Right lobe of liver (tissue), 6 donors: ENCODE measurements around the gene HOMER2. TPM values are rescaled to one million over a fixed set of nuclear protein-coding genes. Genes with fewer than 3 reads are reported as not detected.

Experiments used
- ATAC-seq, 4 donors: fragments of 200-7000 bp; cut with Tn5 transposase; one replicate each; pipeline ENCODE4 v1.9.1; 2020; ENCODE audit warnings: mild to moderate bottlenecking in 4 of 4, moderate library complexity in 4 of 4
- DNase-seq, 3 donors: peaks; one replicate each; pipeline ENCODE4 v3.0.0-alpha.2; 2020
- H3K27ac ChIP-seq, 3 donors: fragments of 200-600 bp; one replicate each; pipeline ENCODE4 v1.8.0; 2022
- H3K27me3 ChIP-seq, 2 donors: fragments of 200-600 bp; one replicate each; pipeline ENCODE4 v1.8.0; 2022
- H3K36me3 ChIP-seq, 4 donors: fragments of 200-600 bp; sonication (generic) in 1 of 4; one replicate each; pipeline versions ENCODE4 v1.5.1 to v1.8.0; 2017 to 2022; ENCODE audit warnings: control low read depth in 1 of 4
- H3K4me1 ChIP-seq, 4 donors: fragments of 200-600 bp; sonication (generic) in 1 of 4; one replicate each; pipeline versions ENCODE4 v1.5.1 to v1.8.0; 2017 to 2022; ENCODE audit warnings: control low read depth in 1 of 4
- H3K4me3 ChIP-seq, 3 donors: fragments of 200-600 bp; one replicate each; pipeline ENCODE4 v1.8.0; 2022
- H3K9me3 ChIP-seq, 4 donors: fragments of 200-600 bp; sonication (generic) in 1 of 4; one replicate each; pipeline versions ENCODE4 v1.5.1 to v1.8.0; 2017 to 2022; ENCODE audit warnings: control low read depth in 1 of 4
- CTCF ChIP-seq, 4 donors: fragments of 200-600 bp in 3 of 4; fragments of 450-650 bp in 1 of 4; IDR thresholded peaks; one replicate each; pipeline versions ENCODE4 v1.5.1 to v1.8.0; 2016 to 2022; ENCODE audit warnings: antibody characterized with exemption in 4 of 4, mild to moderate bottlenecking in 2 of 4
- POLR2A ChIP-seq: fragments of 450-650 bp; IDR thresholded peaks from one replicate; pipeline ENCODE4 v1.6.1; 2017; ENCODE audit warnings: antibody characterized with exemption, mild to moderate bottlenecking
- WGBS: methylation state at CpG from one replicate; pipeline ENCODE4 v1.1.6; 2018; ENCODE audit warnings: low coverage, low lambda C conversion rate; ENCODE audit not compliant: insufficient coverage; ENCODE audit errors: missing lambda C conversion rate; 5-methylcytosine and 5-hydroxymethylcytosine counted together
- intact Hi-C, 2 donors: fragments of 100-400 bp; cut with DNase I; formaldehyde crosslinking; loops; one replicate each; pipeline versions ENCODE4 v1.11.2 to v1.14.1; 2022
- total RNA-seq, 6 experiments: library from RNA; depleted of rRNA in 2 of 6; stranded (reverse); fragments of >200 nt in 2 of 6; fragmentation: NEBNext Ultra II Directional in 3 of 6; extraction: Animal tissue kit (Norgen Biotek cat#: 25700) in 3 of 6; gene quantifications; one replicate each; pipeline versions ENCODE4 v1.1.0 to v1.2.4, GENCODE V29; 2016 to 2023
- donor health status: DM: no; HTN: yes; CAD: no.
- donor health status: DM: no; HTN: no; CAD: no.
- donor health status: DM: no; HTN: no; CAD: no.
- donor health status: DM: no; HTN: yes; CAD: no.
- donor health status: DM: no; HTN: yes; CAD: no.

HOMER2 gene
- total RNA-seq, 6 experiments from 2014 or later, result 16.8 to 66.2 (median 60.7) TPM

GRCh38 chr15:82852941-82853561 is 99.5 kb downstream of the HOMER2 start:
- no peak for TF ChIP-seq CTCF (IDR thresholded peaks at IDR 0.05)
- no peak for TF ChIP-seq POLR2A
- H3K36me3 ChIP-seq, result peaks cover 0 to 21% (median 3%) of the 10 kb centered on the region in 4 donors
- peak in 1 of 3 donors; percentile 62 for DNase-seq
- peaks cover 0 to 17% (median 10%) of the 10 kb centered on the region in 4 donors for H3K4me1 ChIP-seq
- ATAC-seq, result no peak
- H3K9me3 ChIP-seq, result no peaks in the 10 kb centered on the region
- no peak overlapping the region for H3K27ac ChIP-seq
- WGBS, result 18% methylated on average over 7 of the region's 16 CpGs
- H3K4me3 ChIP-seq, result no peak overlapping the region
- intact Hi-C loops, result loop anchor here in 1 of 2 donors (10.0 kb wide), 1 partner anchor 152 kb away; no protein-coding TSS in a partner anchor
- no peaks in the 10 kb centered on the region for H3K27me3 ChIP-seq

- intact Hi-C loops, result loop anchor here in 1 of 2 donors (10.0 kb wide), 1 partner anchor 153 kb away; no protein-coding TSS in a partner anchor
- no peaks in the 10 kb centered on the region for H3K9me3 ChIP-seq
- H3K36me3 ChIP-seq, result peaks cover 0 to 21% (median 3%) of the 10 kb centered on the region in 4 donors
- H3K27me3 ChIP-seq, result no peaks in the 10 kb centered on the region
- DNase-seq, result no peak
- 81% methylated on average over 6 of the region's 9 CpGs for WGBS
- no peak overlapping the region for H3K4me3 ChIP-seq
- ATAC-seq, result no peak
- H3K4me1 ChIP-seq, result peaks cover 0 to 17% (median 10%) of the 10 kb centered on the region in 4 donors
- H3K27ac ChIP-seq, result no peak overlapping the region
- no peak for TF ChIP-seq POLR2A
Observed at GRCh38 chr15:82851981-82852511, 100.5 kb downstream of the HOMER2 start.

- TF ChIP-seq CTCF (IDR thresholded peaks at IDR 0.05) (no peak), POLR2A (no peak)
- Histone ChIP-seq H3K9me3 (no peaks in the 10 kb centered on the region), H3K27me3 (no peaks in the 10 kb centered on the region), H3K4me3 (no peak overlapping the region), H3K27ac (no peak overlapping the region), H3K36me3 (peaks cover 0 to 21% (median 3%) of the 10 kb centered on the region in 4 donors), H3K4me1 (peaks cover 0 to 17% (median 10%) of the 10 kb centered on the region in 4 donors)
- 96% methylated on average over 8 of the region's 14 CpGs for WGBS
- DNase-seq, result peak in 1 of 3 donors; percentile 10
- intact Hi-C loops, result loop anchor here in 1 of 2 donors (10.0 kb wide), 1 partner anchor 153 kb away; no protein-coding TSS in a partner anchor
- ATAC-seq, result no peak
Observed at GRCh38 chr15:82851306-82851850, 101.1 kb downstream of the HOMER2 start.

GRCh38 chr15:82850731-82851130 is 101.8 kb downstream of the HOMER2 start:
- Histone ChIP-seq H3K36me3 (peaks cover 0 to 21% (median 3%) of the 10 kb centered on the region in 4 donors), H3K9me3 (no peaks in the 10 kb centered on the region), H3K27ac (no peak overlapping the region), H3K27me3 (no peaks in the 10 kb centered on the region), H3K4me1 (peaks cover 0 to 17% (median 10%) of the 10 kb centered on the region in 4 donors), H3K4me3 (no peak overlapping the region)
- intact Hi-C loops, result loop anchor here in 1 of 2 donors (10.0 kb wide), 1 partner anchor 154 kb away; no protein-coding TSS in a partner anchor
- 33% methylated on average over 1 of the region's 7 CpGs for WGBS
- TF ChIP-seq POLR2A (no peak), CTCF (IDR thresholded peaks at IDR 0.05) (no peak)
- DNase-seq (no peak), ATAC-seq (no peak)
